ENCODE measurements around the gene TRAF3IP3. TPM values are rescaled to one million over a fixed set of nuclear protein-coding genes. Genes with fewer than 3 reads are reported as not detected.

Gene TRAF3IP3
- total and polyA plus RNA-seq, 2 of the 13 experiments (the other 11 are each of a cell fraction or from before 2014, with no cell fraction given), result not detected

DNA sequence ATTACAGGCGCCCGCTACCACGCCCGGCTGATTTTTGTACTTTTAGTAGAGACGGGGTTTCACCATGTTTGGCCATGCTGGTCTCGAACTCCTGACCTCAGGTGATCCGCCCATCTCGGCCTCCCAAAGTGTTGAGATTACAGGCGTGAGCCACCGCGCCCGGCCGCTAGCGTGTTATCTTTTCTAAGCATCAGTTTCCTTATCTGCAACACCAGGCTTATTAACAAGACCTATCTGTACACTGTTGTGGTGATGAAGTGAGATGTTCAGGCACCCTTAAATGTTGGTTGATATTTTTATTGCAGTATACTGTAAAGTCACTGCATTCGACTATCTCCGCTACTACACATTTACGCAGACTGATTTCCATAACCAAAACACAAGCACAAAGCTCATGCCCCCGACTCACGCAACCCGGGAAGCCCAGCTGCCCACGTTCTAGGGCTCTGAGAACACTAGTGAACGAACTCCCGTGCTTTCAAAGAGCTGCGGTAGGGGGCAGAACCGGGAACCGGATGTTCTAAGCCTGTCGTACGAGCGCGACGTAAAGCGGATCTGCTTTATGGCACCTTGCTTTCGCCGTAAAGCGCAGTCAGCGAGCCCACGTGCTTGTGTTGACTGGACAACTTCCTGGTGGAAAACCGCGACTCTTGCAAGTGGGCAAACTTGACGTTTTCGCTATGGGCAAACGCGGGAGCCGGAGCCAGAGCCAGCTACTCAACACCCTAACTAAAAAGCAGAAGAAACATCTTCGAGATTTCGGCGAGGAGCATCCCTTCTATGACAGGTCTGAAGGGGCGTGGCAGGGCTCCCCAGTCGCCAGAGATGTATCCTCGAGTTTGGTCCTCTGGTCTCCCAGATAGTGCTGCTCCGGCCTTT lies 71.8 kb downstream of the TRAF3IP3 start, which contains the start of gene UTP25 (continued):
- TF ChIP-seq, protein P1, sequence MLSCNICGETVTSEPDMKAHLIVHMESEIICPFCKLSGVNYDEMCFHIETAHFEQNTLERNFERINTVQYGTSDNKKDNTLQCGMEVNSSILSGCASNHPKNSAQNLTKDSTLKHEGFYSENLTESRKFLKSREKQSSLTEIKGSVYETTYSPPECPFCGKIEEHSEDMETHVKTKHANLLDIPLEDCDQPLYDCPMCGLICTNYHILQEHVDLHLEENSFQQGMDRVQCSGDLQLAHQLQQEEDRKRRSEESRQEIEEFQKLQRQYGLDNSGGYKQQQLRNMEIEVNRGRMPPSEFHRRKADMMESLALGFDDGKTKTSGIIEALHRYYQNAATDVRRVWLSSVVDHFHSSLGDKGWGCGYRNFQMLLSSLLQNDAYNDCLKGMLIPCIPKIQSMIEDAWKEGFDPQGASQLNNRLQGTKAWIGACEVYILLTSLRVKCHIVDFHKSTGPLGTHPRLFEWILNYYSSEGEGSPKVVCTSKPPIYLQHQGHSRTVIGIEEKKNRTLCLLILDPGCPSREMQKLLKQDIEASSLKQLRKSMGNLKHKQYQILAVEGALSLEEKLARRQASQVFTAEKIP (CRISPR knock-in tag; IDR thresholded peaks at IDR 0.05; ENCODE audit: borderline replicate concordance), result no peak
- TF ChIP-seq ZNF782 (CRISPR knock-in tag; IDR thresholded peaks at IDR 0.05; ENCODE audit: borderline replicate concordance), result 0 out of 2 replicates have a peak, but pooled peaks have one; percentile 39
- TF ChIP-seq MYNN (CRISPR knock-in tag; IDR thresholded peaks at IDR 0.05; ENCODE audit: low read depth), result no peak
- no peak for TF ChIP-seq KDM4B (CRISPR knock-in tag; IDR thresholded peaks at IDR 0.05)
- TF ChIP-seq PCBP2 (optimal IDR thresholded peaks at IDR 0.05; ENCODE audit: low read depth, low read length, poor library complexity, severe bottlenecking), result no peak
- peak; percentile 96 for TF ChIP-seq FOXK2 (IDR thresholded peaks at IDR 0.05)
- peak; percentile 93 for TF ChIP-seq XRCC5 (optimal IDR thresholded peaks at IDR 0.05; ENCODE audit: low read length)
- TF ChIP-seq, protein P2, sequence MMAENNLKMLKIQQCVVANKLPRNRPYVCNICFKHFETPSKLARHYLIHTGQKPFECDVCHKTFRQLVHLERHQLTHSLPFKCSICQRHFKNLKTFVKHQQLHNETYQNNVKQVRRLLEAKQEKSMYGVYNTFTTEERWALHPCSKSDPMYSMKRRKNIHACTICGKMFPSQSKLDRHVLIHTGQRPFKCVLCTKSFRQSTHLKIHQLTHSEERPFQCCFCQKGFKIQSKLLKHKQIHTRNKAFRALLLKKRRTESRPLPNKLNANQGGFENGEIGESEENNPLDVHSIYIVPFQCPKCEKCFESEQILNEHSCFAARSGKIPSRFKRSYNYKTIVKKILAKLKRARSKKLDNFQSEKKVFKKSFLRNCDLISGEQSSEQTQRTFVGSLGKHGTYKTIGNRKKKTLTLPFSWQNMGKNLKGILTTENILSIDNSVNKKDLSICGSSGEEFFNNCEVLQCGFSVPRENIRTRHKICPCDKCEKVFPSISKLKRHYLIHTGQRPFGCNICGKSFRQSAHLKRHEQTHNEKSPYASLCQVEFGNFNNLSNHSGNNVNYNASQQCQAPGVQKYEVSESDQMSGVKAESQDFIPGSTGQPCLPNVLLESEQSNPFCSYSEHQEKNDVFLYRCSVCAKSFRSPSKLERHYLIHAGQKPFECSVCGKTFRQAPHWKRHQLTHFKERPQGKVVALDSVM (CRISPR knock-in tag; IDR thresholded peaks at IDR 0.05), result no peak
- TF ChIP-seq CENPT (CRISPR knock-in tag; IDR thresholded peaks at IDR 0.05; ENCODE audit: low read depth), result 0 out of 2 replicates have a peak, but pooled peaks have one; percentile 53
- no peak for TF ChIP-seq ZNF180 (CRISPR knock-in tag; IDR thresholded peaks at IDR 0.05; ENCODE audit: borderline replicate concordance, low read depth)
- TF ChIP-seq RXRA (CRISPR knock-in tag; IDR thresholded peaks at IDR 0.05), result 0 out of 2 replicates have a peak, but pooled peaks have one; percentile 30
- TF ChIP-seq, protein P3, sequence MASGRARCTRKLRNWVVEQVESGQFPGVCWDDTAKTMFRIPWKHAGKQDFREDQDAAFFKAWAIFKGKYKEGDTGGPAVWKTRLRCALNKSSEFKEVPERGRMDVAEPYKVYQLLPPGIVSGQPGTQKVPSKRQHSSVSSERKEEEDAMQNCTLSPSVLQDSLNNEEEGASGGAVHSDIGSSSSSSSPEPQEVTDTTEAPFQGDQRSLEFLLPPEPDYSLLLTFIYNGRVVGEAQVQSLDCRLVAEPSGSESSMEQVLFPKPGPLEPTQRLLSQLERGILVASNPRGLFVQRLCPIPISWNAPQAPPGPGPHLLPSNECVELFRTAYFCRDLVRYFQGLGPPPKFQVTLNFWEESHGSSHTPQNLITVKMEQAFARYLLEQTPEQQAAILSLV (CRISPR knock-in tag; IDR thresholded peaks at IDR 0.05; ENCODE audit: borderline replicate concordance), result no peak
- TF ChIP-seq SALL2 (CRISPR knock-in tag; IDR thresholded peaks at IDR 0.05), result peak; percentile 72; the same call in 1 of the 2 replicates
- TF ChIP-seq, protein P4, sequence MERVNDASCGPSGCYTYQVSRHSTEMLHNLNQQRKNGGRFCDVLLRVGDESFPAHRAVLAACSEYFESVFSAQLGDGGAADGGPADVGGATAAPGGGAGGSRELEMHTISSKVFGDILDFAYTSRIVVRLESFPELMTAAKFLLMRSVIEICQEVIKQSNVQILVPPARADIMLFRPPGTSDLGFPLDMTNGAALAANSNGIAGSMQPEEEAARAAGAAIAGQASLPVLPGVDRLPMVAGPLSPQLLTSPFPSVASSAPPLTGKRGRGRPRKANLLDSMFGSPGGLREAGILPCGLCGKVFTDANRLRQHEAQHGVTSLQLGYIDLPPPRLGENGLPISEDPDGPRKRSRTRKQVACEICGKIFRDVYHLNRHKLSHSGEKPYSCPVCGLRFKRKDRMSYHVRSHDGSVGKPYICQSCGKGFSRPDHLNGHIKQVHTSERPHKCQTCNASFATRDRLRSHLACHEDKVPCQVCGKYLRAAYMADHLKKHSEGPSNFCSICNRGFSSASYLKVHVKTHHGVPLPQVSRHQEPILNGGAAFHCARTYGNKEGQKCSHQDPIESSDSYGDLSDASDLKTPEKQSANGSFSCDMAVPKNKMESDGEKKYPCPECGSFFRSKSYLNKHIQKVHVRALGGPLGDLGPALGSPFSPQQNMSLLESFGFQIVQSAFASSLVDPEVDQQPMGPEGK (CRISPR knock-in tag; IDR thresholded peaks at IDR 0.05), result no peak
- no peak for TF ChIP-seq ZBTB20 (CRISPR knock-in tag; IDR thresholded peaks at IDR 0.05; ENCODE audit: borderline replicate concordance, low read depth)
- no peak for TF ChIP-seq ZNF737 (CRISPR knock-in tag; IDR thresholded peaks at IDR 0.05; ENCODE audit: borderline replicate concordance)
- 0 out of 2 replicates have a peak, but pooled peaks have one; percentile 74 for TF ChIP-seq ZBTB42 (CRISPR knock-in tag; IDR thresholded peaks at IDR 0.05)
- TF ChIP-seq HNRNPH1 (optimal IDR thresholded peaks at IDR 0.05; ENCODE audit: low read depth, low read length), result no peak
- no peak for TF ChIP-seq ZNF557 (CRISPR knock-in tag; IDR thresholded peaks at IDR 0.05)
- TF ChIP-seq ZNF451 (CRISPR knock-in tag; IDR thresholded peaks at IDR 0.05), result 0 out of 2 replicates have a peak, but pooled peaks have one; percentile 13

Measured in HepG2 (cell line).